Keratinocyte (primary cell): ENCODE results near the gene FOXO1. TPM values are rescaled to one million over a fixed set of nuclear protein-coding genes. Genes with fewer than 3 reads are reported as not detected.

Experiments used
- DNase-seq: peaks from one replicate; pipeline ENCODE4 v3.0.0-alpha.2; 2011; ENCODE audit warnings: low read depth, missing footprints, low spot score
- FAIRE-seq: peaks from 2 replicates; lab custom pipeline; 2011; peaks lifted over from hg19 to GRCh38; lab: Jason Lieb, UNC
- H2AFZ ChIP-seq: 2 replicates; pipeline ENCODE4 v1.6.0; 2012; ENCODE audit warnings: low read length, control low read depth, inconsistent platforms; ENCODE audit not compliant: control insufficient read depth
- H3K27ac ChIP-seq: 2 replicates; pipeline ENCODE4 v1.5.1; 2011; ENCODE audit warnings: low read length; ENCODE audit not compliant: control insufficient read depth, insufficient read depth
- H3K27me3 ChIP-seq: 3 replicates; pipeline ENCODE4 v1.6.0; 2011; ENCODE audit warnings: low read length; ENCODE audit not compliant: control insufficient read depth, insufficient read depth; ENCODE audit errors: extremely low read depth
- H3K36me3 ChIP-seq, 2 experiments: 2 replicates in 1 of 2; 3 replicates in 1 of 2; pipeline ENCODE4 v1.5.1; 2011; ENCODE audit warnings: low read length in 2 of 2, mild to moderate bottlenecking in 1 of 2; ENCODE audit not compliant: control insufficient read depth in 2 of 2, insufficient read depth in 2 of 2; ENCODE audit errors: extremely low read depth in 1 of 2
- H3K4me1 ChIP-seq: 3 replicates; pipeline ENCODE4 v1.5.1; 2011; ENCODE audit warnings: low read length; ENCODE audit not compliant: control insufficient read depth, insufficient read depth; ENCODE audit errors: extremely low read depth
- H3K4me2 ChIP-seq: 3 replicates; pipeline ENCODE4 v1.6.0; 2011; ENCODE audit warnings: low read depth, low read length; ENCODE audit not compliant: control insufficient read depth, insufficient read depth; ENCODE audit errors: extremely low read depth
- H3K4me3 ChIP-seq, 3 experiments: fragments of 200-600 bp in 1 of 3; sonication (generic) in 1 of 3; 2 replicates in 2 of 3; 3 replicates in 1 of 3; pipeline ENCODE4 v1.5.1; 2011 to 2016; ENCODE audit warnings: low read length in 3 of 3, mild to moderate bottlenecking in 3 of 3, control low read depth in 2 of 3, inconsistent platforms in 1 of 3, low read depth in 1 of 3, mixed read lengths in 1 of 3, mixed run types in 1 of 3, moderate library complexity in 1 of 3; ENCODE audit not compliant: control insufficient read depth in 2 of 3, insufficient read depth in 2 of 3; ENCODE audit errors: extremely low read depth in 1 of 3
- H3K79me2 ChIP-seq: 2 replicates; pipeline ENCODE4 v1.6.0; 2012; ENCODE audit warnings: low read length; ENCODE audit not compliant: control insufficient read depth, insufficient read depth
- H3K9ac ChIP-seq: 3 replicates; pipeline ENCODE4 v1.6.0; 2011; ENCODE audit warnings: low read length; ENCODE audit not compliant: control insufficient read depth, insufficient read depth; ENCODE audit errors: extremely low read depth
- H3K9me1 ChIP-seq: 3 replicates; pipeline ENCODE4 v1.6.0; 2011; ENCODE audit warnings: low read length; ENCODE audit not compliant: control insufficient read depth, insufficient read depth; ENCODE audit errors: extremely low read depth
- H3K9me3 ChIP-seq: 2 replicates; pipeline ENCODE4 v1.5.1; 2012; ENCODE audit warnings: low read depth, low read length; ENCODE audit not compliant: control insufficient read depth
- H4K20me1 ChIP-seq: 3 replicates; pipeline ENCODE4 v1.6.0; 2011; ENCODE audit warnings: low read length; ENCODE audit not compliant: control insufficient read depth, insufficient read depth; ENCODE audit errors: extremely low read depth
- EZH2 ChIP-seq: IDR thresholded peaks from one replicate; pipeline ENCODE4 v1.6.1; 2012; ENCODE audit warnings: inconsistent platforms, mild to moderate bottlenecking, low read length, moderate library complexity
- dilution Hi-C: fragments of 300-500 bp; cut with MboI; formaldehyde crosslinking; loops from one replicate; pipeline ENCODE4 v1.7.0; 2020; ENCODE audit warnings: low sequenced_read_pairs; ENCODE audit not compliant: extremely low pct_ligation_motif_present
- polyA plus RNA-seq, 5 experiments: library from polyadenylated mRNA; depleted of rRNA in 3 of 5; stranded (reverse) in 3 of 5; stranded (forward) in 1 of 5; unstranded in 1 of 5; fragments of >200 nt; gene quantifications; 1 replicate in 1 of 5; 2 replicates in 3 of 5; 3 replicates in 1 of 5; pipeline versions ENCODE4 v1.2.1 to v1.2.3, GENCODE V29; 2011 to 2012; ENCODE audit warnings: missing spikeins in 2 of 5, low read depth in 1 of 5, low replicate concordance in 1 of 5
- TF ChIP-seq, protein P1 (sequence below), 3 experiments: IDR thresholded peaks in 1 of 3; conservative IDR thresholded peaks in 1 of 3; optimal IDR thresholded peaks in 1 of 3; 2 replicates in 2 of 3; 3 replicates in 1 of 3; pipeline versions ENCODE3 to v1.5.1; 2011; ENCODE audit warnings: low read length in 3 of 3, mild to moderate bottlenecking in 3 of 3, moderate library complexity in 2 of 3, control low read depth in 1 of 3, inconsistent platforms in 1 of 3; ENCODE audit not compliant: insufficient read depth in 2 of 3; ENCODE audit errors: extremely low read depth in 1 of 3

FOXO1 gene
- polyA plus RNA-seq, 1 donor (not counting 4 experiments of a cell fraction or from before 2014, with no cell fraction given): 8.3 TPM

DNA sequence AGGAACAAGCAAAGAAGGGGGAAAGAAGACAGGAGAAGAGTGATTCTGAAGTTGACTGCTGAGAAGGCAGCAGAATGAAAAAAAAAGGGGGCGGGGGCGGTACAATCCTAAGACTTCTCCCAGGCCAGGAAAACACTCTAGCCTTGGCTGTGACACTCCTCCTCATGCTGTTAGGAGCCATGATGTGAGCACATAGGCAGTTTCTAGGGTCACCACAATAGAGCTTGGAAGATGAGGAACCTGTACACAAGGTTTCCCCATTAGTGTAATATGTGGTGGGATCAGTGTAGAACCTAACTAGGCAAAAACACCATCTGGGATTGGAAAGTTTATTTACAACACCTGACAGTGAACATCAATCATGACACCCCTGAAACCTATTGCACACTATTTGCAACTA, 86.9 kb downstream of the FOXO1 start:
- Histone ChIP-seq H3K79me2 (peaks cover 3% of the 10 kb centered on the region), H3K4me1 (no peaks in the 10 kb centered on the region), H4K20me1 (no peaks in the 10 kb centered on the region), H3K4me3 (no peak overlapping the region), H3K36me3 (no peaks in the 10 kb centered on the region), H3K27me3 (no peaks in the 10 kb centered on the region), H2AFZ (no peak overlapping the region), H3K27ac (no peak overlapping the region), H3K4me2 (no peak overlapping the region), H3K9ac (no peak overlapping the region), H3K9me3 (no peaks in the 10 kb centered on the region), H3K9me1 (no peaks in the 10 kb centered on the region)
- DNase-seq (no peak), FAIRE-seq (no peak)
- dilution Hi-C loops: no loop called here
- TF ChIP-seq, protein P1, sequence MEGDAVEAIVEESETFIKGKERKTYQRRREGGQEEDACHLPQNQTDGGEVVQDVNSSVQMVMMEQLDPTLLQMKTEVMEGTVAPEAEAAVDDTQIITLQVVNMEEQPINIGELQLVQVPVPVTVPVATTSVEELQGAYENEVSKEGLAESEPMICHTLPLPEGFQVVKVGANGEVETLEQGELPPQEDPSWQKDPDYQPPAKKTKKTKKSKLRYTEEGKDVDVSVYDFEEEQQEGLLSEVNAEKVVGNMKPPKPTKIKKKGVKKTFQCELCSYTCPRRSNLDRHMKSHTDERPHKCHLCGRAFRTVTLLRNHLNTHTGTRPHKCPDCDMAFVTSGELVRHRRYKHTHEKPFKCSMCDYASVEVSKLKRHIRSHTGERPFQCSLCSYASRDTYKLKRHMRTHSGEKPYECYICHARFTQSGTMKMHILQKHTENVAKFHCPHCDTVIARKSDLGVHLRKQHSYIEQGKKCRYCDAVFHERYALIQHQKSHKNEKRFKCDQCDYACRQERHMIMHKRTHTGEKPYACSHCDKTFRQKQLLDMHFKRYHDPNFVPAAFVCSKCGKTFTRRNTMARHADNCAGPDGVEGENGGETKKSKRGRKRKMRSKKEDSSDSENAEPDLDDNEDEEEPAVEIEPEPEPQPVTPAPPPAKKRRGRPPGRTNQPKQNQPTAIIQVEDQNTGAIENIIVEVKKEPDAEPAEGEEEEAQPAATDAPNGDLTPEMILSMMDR (optimal IDR thresholded peaks at IDR 0.05 in 1 of 3, IDR thresholded peaks at IDR 0.05 in 1 of 3, conservative IDR thresholded peaks at IDR 0.05 in 1 of 3; ENCODE audit: extremely low read depth in 1 of 3, insufficient read depth in 2 of 3, low read length in 3 of 3): no peak
- TF ChIP-seq EZH2: no peak

DNA sequence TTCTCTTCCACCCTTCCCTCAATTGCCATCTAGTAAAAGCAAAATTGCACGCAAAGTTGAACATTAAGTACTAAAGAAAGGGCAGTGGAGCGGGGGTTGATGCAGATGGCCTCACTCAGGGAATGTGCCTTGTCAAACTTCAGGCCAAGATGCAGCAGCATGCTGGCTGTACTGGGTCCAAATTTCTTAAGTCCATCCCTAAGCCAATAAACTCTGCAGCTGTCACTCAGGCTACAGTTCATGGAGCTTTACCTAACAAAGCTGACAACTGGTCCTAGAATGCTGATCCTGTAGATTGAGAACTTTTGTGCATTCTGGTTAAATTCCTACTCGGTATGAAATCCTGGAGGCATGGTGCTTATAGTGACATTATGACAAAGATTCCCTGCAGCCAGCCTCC, 88.4 kb downstream of the FOXO1 start:
- peaks cover 3% of the 10 kb centered on the region for H3K79me2 ChIP-seq
- H3K27me3 ChIP-seq: no peaks in the 10 kb centered on the region
- no peaks in the 10 kb centered on the region for H4K20me1 ChIP-seq
- H3K36me3 ChIP-seq: no peaks in the 10 kb centered on the region
- H3K27ac ChIP-seq: no peak overlapping the region
- H3K9me3 ChIP-seq: no peaks in the 10 kb centered on the region
- no peak overlapping the region for H2AFZ ChIP-seq
- TF ChIP-seq, protein P1 (optimal IDR thresholded peaks at IDR 0.05 in 1 of 3, IDR thresholded peaks at IDR 0.05 in 1 of 3, conservative IDR thresholded peaks at IDR 0.05 in 1 of 3; ENCODE audit: extremely low read depth in 1 of 3, insufficient read depth in 2 of 3, low read length in 3 of 3): no peak
- no peak for TF ChIP-seq EZH2
- H3K9ac ChIP-seq: no peak overlapping the region
- dilution Hi-C loops: no loop called here
- DNase-seq (no peak), FAIRE-seq (no peak)
- H3K4me1 ChIP-seq: no peaks in the 10 kb centered on the region
- no peak overlapping the region for H3K4me2 ChIP-seq
- H3K9me1 ChIP-seq: no peaks in the 10 kb centered on the region
- no peak overlapping the region for H3K4me3 ChIP-seq
